Osteocyte (in vitro differentiated cells): ENCODE data around the gene PTPRS. TPM values are rescaled to one million over a fixed set of nuclear protein-coding genes. Genes with fewer than 3 reads are reported as not detected.

Experiments
- DNase-seq: peaks from one replicate; pipeline ENCODE4 v3.0.0; 2021; ENCODE audit warnings: mixed read lengths; ENCODE audit not compliant: unreplicated experiment; ENCODE audit errors: extremely low spot score
- H3K27ac Mint-ChIP-seq: one replicate; pipeline ENCODE4 v1.8.0; 2021; ENCODE audit warnings: mild to moderate bottlenecking, mixed read lengths; ENCODE audit not compliant: unreplicated experiment
- H3K27me3 Mint-ChIP-seq: one replicate; pipeline ENCODE4 v1.8.0; 2021; ENCODE audit warnings: mixed read lengths; ENCODE audit not compliant: unreplicated experiment
- H3K36me3 Mint-ChIP-seq: one replicate; pipeline ENCODE4 v1.8.0; 2021; ENCODE audit warnings: mixed read lengths; ENCODE audit not compliant: unreplicated experiment
- H3K4me1 Mint-ChIP-seq: one replicate; pipeline ENCODE4 v1.8.0; 2021; ENCODE audit warnings: mixed read lengths; ENCODE audit not compliant: unreplicated experiment
- H3K4me3 Mint-ChIP-seq: one replicate; pipeline ENCODE4 v1.8.0; 2021; ENCODE audit warnings: mild to moderate bottlenecking, moderate library complexity, mixed read lengths; ENCODE audit not compliant: unreplicated experiment
- H3K9me3 Mint-ChIP-seq: one replicate; pipeline ENCODE4 v1.8.0; 2021; ENCODE audit warnings: mixed read lengths; ENCODE audit not compliant: unreplicated experiment
- CTCF ChIP-seq: fragments of 200-600 bp; sonication (generic); IDR thresholded peaks from 2 replicates; pipeline ENCODE4 v1.5.0; 2021; ENCODE audit warnings: antibody characterized with exemption, mild to moderate bottlenecking, moderate library complexity
- total RNA-seq: library from RNA; stranded (reverse); gene quantifications from 2 replicates; pipeline ENCODE4 v1.2.1, GENCODE V29; 2021

PTPRS gene
- total RNA-seq, 1 donor from 2014 or later = 185 TPM

DNA sequence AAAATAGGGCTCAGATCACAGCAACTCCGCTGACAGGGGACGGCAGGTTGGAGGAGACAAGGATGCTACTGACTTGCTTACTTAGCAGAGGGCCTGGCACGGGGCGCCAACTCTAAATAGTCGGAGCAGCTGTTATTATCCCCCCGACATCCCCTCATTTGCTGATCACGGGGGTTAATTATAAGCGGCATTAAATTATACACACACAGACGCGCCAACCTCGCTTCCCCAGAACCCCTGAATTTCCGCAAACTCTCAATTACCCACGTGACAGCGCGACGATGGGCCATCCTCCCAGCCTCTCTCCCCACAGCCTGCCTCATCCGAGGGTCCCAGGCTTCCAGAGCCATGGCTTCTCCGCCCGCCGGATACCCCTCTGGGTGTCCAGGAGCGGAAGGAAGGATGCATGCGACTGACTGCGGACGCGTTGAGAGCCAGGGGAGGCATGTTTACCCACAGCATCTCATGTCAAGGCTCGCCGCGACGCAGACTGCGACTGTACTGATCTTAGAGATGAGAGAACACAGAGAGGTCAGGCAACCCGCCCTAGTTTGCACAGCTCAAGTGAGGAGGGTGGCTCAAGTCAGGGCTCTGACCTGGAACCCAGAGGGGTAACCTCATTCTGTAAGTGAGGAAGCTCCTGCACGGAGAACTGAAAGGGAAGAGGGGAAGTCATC is 5.7 kb downstream of the PTPRS start:
- H3K27ac Mint-ChIP-seq = no peak overlapping the region
- H3K4me3 Mint-ChIP-seq = no peak overlapping the region
- peaks cover 9% of the 10 kb centered on the region for H3K4me1 Mint-ChIP-seq
- no peaks in the 10 kb centered on the region for H3K36me3 Mint-ChIP-seq
- TF ChIP-seq CTCF = no peak
- no peak for DNase-seq
- no peaks in the 10 kb centered on the region for H3K9me3 Mint-ChIP-seq
- peaks cover 22% of the 10 kb centered on the region for H3K27me3 Mint-ChIP-seq

DNA sequence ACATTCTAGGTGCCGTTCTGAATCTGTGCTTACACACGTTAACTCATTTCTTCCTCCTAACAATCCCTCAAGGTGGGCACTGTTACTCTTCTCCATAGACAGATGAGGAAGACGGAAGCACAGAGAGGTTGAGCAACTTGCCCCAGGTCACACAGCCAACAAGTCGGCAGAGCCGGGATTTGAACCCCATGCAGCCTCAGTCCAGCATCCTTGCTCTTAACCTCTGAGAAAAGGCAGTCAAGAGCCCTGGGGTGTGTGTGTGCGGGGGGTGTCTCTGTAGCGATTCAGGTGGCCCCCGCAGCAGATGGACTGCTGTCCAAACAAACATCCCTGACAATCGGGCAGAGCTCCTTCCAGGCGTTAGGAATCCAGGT is 6.3 kb downstream of the PTPRS start:
- no peak overlapping the region for H3K27ac Mint-ChIP-seq
- no peak for DNase-seq
- TF ChIP-seq CTCF = no peak
- H3K4me1 Mint-ChIP-seq = peaks cover 7% of the 10 kb centered on the region
- H3K27me3 Mint-ChIP-seq = peaks cover 21% of the 10 kb centered on the region
- H3K9me3 Mint-ChIP-seq = no peaks in the 10 kb centered on the region
- H3K36me3 Mint-ChIP-seq = no peaks in the 10 kb centered on the region
- no peak overlapping the region for H3K4me3 Mint-ChIP-seq

DNA sequence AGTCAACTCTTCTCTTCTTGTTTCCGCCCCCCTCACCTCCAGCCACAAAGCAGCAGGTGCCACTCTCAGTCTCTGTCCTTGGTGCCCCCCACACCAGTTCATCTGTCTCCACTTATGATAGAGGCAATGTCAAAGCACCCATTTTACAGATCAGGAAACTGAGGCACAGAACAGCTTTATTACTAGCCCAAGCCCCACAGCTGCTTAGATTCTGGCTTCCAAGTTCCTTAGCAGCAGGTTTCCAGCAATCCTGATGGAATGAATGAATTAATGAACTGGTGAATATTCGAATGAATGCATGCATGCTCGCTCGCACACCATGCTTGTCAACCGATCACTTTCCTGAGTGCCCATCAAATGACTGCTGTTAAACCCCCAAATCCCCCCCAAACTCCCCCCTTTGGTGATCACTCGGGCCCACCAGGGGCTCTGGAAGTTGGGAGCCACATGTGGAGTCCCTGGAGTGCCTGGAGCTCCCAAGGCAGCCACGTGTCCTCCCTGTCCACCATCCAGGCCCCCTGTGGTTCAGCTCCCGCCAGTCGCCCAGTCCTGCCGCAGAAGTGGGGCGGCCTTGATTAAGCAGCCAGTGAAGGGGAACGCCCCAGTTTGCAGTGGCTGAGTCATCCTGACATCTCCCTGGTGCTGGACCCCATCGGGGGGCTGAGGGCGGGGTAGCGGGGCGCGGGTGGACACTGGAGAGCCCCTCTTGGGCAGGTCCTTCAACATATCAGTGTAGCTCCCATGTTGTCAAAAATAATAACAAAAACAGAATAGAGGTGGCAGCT is 6.8 kb downstream of the PTPRS start:
- H3K4me3 Mint-ChIP-seq = no peak overlapping the region
- DNase-seq = no peak
- TF ChIP-seq CTCF = no peak
- peaks cover 2% of the 10 kb centered on the region for H3K4me1 Mint-ChIP-seq
- no peaks in the 10 kb centered on the region for H3K9me3 Mint-ChIP-seq
- no peak overlapping the region for H3K27ac Mint-ChIP-seq
- H3K36me3 Mint-ChIP-seq = no peaks in the 10 kb centered on the region
- peaks cover 16% of the 10 kb centered on the region for H3K27me3 Mint-ChIP-seq

DNA sequence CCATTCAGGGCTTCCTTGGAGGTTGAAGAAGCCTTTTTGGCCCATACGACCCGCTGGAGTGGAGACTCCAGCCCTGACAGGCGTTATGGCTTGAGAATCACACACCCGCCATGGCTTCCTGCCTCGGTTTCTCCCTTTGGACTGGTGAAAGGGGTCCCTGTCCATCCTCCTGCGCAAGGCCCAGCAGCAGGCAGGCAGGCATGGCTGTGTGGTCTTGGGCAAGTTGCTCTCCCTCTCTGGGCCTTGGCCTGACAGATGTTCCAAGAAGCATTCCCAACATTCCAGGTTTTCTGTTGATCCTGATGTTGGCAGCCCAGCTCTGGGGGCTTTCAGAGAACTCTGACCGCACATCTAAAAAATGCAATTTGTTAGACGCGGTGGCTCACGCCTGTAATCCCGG is 8.1 kb downstream of the PTPRS start:
- H3K4me1 Mint-ChIP-seq = no peaks in the 10 kb centered on the region
- no peak overlapping the region for H3K4me3 Mint-ChIP-seq
- no peak for DNase-seq

More for the DNA sequence above, 8.1 kb downstream of the PTPRS start:
- TF ChIP-seq CTCF = no peak
- Mint-ChIP-seq H3K36me3 (no peaks in the 10 kb centered on the region), H3K27me3 (peaks cover 15% of the 10 kb centered on the region), H3K9me3 (no peaks in the 10 kb centered on the region), H3K27ac (no peak overlapping the region)
